GM20431 (cell line): Measurements from ENCODE around the gene NOS1.
"Not testable (repeated sequence)": the region's sequence is repeated elsewhere in the genome, so short reads cannot be mapped to it uniquely, and the experiment has no call there.

Experiments used
- in situ Hi-C: fragments of 300-500 bp; cut with MseI, MboI; formaldehyde crosslinking; loops from one replicate; pipeline ENCODE4 v1.15.0; 2020; ENCODE audit warnings: low sequenced_read_pairs; ENCODE audit not compliant: unreplicated experiment

Gene NOS1

DNA sequence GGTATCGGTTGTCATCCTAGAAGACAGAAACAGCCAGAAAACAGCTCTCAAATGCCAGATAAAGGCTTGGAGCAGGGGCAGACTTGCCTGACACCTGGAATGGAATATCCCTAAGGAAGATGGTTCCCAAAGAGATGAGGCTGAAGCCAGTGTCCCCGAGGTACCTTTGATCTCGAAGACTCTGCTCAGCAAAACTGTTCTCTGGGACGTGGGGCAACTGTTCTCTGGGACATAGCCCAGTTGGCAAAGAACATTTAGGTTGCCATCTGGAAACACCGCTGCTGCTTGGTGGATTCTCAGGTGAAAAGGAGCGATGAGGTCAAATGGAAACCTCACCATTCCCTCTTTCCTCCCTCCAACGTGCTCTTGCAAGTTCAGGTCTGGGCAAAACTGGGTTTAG lies 143.3 kb downstream of the NOS1 start:
- in situ Hi-C loops, result loop anchor here (25.0 kb wide), 2 partner anchors 369 to 619 kb away; no protein-coding TSS in a partner anchor

DNA sequence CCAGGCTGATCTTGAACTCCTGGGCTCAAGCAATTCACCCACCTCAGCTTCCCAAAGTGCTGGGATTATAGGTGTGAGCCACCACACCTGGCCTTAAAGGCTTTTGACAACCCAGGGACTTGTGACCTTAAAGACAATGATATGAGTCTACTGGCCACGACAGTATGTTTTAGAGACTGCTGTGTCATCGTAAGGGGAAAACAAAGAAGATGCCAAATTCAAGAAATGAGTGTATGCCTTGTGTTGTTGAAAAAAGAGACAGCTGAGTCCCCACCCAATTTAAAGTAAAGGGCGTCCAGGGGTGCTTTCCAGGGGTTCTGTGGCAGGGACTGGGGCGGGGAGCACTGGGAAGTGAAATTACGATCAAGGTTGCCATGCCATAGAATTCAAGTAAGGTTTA lies 144.7 kb downstream of the NOS1 start:
- in situ Hi-C loops, result loop anchor here (25.0 kb wide), 2 partner anchors 371 to 621 kb away; no protein-coding TSS in a partner anchor

DNA sequence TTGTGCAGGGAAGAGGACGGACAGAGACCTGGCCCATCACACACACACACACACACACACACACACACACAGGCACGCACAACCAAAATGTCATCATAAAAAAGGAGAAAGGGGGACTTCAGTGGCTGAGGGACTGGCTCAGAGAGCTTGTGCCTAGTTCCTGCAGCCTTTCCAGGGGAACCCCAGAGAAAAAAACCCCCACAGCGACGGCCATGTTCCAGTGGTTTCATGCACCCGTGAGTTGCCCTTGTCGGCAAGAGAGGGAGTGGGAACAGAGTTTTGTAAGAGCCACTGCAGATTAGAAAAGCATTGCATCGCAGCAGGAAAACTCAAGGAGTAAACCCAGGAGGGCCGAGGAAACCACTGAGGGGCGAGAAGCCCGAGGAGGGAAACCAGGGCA lies 146.6 kb downstream of the NOS1 start:
- in situ Hi-C loops, result loop anchor here (25.0 kb wide), 2 partner anchors 373 to 623 kb away; no protein-coding TSS in a partner anchor

DNA sequence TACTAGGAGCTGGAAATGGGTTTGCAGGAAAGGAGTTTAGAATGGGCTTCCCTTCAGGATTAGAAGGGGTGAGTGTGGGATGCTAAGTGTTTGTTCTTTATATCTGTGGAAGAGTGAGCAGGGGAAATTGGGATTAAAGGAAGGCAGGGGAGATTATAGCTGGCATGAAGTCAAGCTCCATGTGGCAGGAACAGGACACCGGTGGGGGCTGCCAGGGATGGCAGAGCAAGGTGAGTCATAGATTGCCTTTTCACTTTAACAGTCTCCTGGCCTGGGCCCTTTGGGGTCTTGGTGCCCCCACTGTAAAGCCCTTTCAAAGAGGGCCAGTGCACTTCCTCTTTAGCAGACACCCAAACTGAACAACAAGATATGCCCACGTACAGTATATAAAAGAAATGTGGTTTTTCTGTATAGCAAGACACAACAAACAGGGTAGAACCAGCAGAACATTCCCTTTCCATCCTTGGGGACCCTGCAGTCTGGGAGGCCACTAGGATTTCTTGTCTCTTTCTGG lies 148.1 kb downstream of the NOS1 start:
- in situ Hi-C loops, result loop anchor here (25.0 kb wide), 2 partner anchors 374 to 624 kb away; no protein-coding TSS in a partner anchor

DNA sequence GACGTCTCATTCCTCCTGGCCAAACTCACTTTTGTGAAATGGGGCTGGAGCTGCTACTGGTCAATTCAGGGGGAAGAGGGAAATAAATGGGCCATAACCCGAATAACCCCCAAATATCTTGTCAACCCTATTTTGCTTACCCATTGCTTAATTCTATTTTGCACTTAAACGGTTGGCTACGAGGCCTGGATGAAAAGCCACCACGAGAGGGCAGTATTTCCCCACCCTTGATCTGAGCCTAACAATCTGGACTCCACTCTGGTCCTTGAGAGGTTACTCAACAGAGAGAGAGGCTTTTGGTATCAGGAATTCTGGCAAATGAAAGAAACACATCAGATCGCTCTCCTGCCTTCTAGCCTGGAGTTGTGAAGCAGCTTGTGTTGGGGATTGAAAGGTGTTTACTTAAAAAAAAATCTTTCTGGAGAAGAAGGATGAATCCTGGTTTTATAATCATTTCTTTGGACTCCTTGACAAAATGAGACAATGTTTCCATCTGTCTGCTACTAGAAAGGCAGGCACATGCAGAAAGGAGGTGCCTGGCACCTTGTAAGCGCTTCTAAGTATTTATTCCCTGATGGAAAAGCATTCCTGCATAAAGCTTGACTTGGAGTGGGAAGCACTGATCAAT lies 148.7 kb downstream of the NOS1 start:
- in situ Hi-C loops, result loop anchor here (25.0 kb wide), 2 partner anchors 375 to 625 kb away; no protein-coding TSS in a partner anchor

DNA sequence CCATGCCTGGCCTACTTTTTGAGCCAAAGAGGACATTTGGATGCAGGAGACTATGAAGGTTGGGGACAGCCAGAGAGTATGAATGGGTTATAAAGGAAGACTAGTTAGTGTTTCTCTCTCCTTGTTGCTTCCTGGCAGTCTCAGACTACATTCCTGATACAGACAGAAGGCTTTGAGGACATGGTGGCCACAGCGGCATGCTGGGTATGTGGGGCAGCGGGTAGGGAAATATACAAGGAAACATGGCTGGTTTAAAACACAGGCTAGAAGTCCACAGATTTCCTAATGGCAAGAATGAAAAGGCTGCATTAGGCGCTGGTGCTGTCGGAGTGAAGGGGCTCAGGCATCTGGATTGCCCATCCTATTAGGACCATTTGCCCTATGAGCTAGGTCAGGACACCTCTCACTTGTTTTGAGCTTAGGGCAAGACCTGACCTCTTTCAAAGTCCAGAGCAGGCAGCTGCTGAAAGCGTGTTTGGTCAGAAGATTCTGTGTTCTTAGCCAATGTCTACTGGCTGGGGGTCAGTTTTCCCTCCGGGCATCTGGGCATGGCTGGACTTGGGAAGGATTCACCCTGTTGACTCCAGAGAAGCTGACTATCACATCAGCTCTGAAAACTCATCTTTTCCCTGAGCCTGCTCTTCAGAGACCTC lies 151.0 kb downstream of the NOS1 start:
- in situ Hi-C loops, result loop anchor here (25.0 kb wide), 2 partner anchors 377 to 627 kb away; no protein-coding TSS in a partner anchor

DNA sequence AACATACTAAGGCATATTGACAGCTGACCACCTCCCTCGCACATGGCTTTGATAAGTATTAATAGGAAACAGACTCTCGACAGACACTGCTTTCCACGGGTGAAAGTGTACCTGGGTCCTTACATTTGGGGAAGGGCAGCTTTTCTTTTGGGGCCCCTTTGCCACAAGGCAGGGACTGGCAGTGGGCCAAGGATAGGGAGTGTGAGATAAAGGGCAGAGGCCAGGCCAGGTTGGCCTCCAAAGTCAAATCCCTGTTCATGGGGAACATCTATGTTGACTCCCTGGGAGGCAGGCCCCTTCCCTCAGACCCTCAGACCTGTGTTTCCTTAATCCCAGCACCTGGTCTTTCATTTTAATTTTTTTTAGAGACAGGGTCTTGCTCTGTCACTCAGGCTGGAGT lies 151.8 kb downstream of the NOS1 start:
- in situ Hi-C loops, result loop anchor here (25.0 kb wide), 2 partner anchors 378 to 628 kb away; no protein-coding TSS in a partner anchor

DNA sequence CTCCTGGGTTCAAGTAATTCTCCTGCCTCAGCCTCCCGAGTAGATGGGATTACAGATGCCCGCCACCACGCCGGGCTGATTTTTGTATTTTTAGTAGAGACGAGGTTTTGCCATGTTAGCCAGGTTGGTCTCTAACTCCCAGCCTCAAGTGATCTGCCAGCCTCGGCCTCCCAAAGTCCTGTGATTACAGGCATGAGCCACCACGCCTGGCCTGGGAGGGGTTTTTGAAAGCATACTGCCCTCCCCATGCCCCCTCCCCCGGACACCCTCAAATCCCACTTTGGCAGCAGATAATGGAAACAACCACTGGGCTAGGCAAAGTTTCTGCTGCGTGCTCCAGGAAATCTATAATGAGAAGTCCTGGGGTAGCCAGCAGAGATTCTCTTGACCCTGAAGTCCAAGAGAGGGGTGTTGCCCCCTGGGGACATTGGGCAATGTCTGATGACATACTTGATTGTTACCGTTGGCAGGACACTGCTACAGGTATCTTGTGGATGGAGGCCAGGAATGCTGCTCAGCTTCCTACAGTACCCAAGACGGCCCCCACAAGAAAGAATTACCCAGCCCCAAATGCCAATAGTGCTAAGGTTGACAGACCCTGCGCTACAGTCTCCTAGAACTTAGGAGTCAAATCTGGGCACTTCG lies 152.5 kb downstream of the NOS1 start:
- in situ Hi-C loops, result loop anchor here (25.0 kb wide), 2 partner anchors 378 to 628 kb away; no protein-coding TSS in a partner anchor

DNA sequence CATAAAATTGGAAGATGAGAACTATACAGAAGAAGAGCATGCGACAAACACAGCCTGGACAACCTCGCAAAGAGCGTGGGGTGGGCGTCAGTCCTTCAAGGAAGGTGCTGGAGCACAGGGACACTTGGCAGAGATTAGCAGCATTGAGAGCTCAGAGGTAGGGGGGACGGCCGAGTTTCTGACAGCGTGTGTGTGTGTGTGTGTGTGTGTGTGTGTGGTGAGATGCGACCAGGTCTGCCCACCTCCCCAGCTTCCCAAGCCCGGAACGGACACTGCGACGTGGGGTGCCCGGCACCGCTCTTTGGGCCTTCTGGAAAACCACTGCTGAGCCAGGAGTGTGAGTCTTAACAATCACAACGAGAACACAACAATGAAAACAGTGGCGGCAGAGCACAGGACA lies 153.2 kb downstream of the NOS1 start:
- in situ Hi-C loops, result loop anchor here (25.0 kb wide), 2 partner anchors 379 to 629 kb away; no protein-coding TSS in a partner anchor

DNA sequence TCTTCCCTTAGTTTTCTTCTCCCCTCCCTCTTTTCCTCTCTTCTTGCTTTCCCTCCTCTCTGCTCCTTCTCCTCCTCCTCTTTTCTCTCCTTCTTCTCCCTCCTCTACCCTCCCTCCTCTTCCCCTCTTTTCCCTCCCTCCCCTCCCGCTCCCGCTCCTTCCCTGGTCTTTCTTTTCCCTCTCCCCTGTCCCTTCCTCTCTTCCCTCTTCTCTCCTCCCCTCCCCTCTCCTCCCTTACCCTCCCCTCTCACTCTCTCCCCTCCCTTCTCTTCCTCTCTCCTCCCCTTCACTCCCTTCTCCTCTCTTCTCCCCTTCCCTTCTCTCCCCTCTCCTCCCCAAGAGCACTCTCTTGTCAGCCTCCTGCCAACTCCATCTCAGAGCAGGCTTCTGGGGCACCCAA lies 153.8 kb downstream of the NOS1 start:
- in situ Hi-C loops, result loop anchor here (25.0 kb wide), 2 partner anchors 380 to 630 kb away; no protein-coding TSS in a partner anchor

DNA sequence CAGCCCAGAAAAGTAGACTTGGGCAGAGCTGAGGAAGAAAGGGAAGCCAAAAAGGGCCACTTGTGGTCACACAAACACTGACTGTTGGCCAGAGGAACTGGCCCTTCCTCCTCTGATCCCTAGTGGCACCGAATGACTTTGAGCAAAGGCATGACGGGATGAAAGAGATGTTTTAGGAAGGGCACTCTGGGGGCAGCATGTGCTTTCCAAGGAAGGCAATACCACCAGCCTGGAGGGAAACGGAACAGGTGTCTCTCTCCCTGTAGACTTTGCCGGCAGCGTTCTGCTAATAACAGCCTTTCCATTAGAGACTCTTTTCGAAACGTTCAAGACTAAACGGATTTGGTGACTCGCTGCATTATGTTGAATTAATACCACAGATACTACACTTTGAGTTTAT lies 158.9 kb downstream of the NOS1 start:
- in situ Hi-C loops, result loop anchor here (25.0 kb wide), 2 partner anchors 385 to 635 kb away; no protein-coding TSS in a partner anchor

DNA sequence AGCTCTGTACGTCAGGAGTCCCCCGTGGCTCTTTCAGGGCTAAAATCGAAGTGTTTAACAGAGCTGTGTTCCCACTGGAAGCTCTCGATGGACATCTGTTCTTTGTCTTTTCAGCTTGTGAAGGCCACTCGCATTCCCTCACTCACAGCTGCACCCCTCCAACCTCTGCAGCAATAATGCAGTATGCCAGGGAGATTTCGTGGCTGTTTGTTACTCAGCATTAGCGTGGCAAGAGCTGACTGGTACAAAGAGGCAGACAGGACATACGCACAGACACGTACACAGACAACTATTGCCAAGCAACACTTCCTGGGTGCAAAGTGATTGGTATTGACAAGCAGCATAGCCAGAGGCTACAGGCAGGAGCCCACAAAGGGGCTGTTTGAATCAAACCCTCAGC lies 159.4 kb downstream of the NOS1 start:
- in situ Hi-C loops, result loop anchor here (25.0 kb wide), 2 partner anchors 385 to 635 kb away; no protein-coding TSS in a partner anchor

DNA sequence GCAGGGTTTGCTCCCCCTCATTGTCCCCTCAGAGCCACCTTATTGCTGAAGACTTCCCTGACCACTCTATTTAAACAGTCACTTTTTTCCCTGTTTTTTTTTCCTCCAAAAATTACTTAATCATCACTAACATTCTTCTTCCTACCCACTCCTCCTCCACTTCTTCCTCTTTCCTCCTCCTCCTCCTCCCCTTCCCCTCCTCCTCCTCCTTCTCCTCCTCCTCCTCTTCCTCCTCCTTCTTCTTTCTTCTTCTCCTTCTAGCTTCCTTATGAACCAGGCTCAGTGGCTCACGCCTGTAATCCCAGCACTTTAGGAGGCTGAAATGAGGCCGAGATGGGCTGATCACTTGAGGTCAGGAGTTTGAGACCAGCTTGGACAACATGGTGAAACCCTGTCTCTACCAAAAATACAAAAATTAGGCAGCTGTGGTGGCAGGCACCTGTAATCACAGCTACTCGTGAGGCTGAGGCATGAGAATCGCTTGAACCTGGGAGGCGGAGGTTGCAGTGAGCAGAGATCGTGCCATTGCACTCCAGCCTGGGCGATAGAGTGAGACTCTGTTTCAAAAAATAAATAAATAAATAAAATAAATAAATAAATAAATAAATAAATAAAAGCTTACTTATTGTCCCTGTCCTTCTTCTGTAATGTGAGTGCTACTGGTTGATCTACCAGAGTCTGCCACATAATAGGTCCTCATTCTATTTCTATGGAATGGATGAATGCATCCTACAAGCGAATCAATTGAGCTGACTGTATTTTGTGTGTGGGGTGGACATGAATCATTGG lies 161.3 kb downstream of the NOS1 start:
- in situ Hi-C loops, result loop anchor here (25.0 kb wide), 2 partner anchors 387 to 637 kb away; no protein-coding TSS in a partner anchor

DNA sequence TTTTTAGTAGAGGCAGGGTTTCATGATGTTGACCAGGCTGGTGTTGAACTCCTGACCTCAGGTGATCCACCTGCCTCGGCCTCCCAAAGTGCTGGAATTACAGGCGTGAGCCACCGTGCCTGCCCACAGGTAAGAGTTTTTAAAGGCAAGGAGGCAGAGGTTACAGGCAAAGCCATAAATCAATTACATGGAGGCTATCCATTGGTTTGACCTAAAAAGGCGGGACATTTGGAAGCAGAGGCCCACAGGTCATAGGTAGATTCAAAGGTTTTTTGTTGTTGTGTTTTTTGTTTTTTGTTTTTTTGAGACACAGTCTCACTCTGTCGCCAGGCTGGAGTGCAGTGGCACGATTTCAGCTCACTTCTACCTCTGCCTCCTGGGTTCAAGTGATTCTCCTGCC lies 165.1 kb downstream of the NOS1 start:
- in situ Hi-C loops, result not testable (repeated sequence)

DNA sequence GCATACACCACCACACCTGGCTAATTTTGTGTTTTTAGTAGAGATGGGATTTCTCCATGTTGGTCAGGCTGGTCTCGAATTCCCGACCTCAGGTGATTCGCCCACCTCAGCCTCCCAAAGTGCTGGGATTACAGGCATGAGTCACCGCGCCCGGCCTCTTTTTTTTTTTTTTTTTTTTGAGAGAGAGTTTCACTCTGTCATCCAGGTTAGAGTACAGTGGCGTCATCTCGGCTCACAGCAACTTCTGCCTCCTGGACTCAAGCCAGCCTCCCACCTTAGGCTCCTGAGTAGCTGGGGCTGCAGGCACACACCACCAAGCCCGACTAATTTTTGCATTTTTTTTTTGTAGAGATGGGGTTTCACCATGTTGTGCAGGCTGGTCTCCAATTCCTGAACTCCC lies 166.4 kb downstream of the NOS1 start:
- in situ Hi-C loops, result not testable (repeated sequence)

DNA sequence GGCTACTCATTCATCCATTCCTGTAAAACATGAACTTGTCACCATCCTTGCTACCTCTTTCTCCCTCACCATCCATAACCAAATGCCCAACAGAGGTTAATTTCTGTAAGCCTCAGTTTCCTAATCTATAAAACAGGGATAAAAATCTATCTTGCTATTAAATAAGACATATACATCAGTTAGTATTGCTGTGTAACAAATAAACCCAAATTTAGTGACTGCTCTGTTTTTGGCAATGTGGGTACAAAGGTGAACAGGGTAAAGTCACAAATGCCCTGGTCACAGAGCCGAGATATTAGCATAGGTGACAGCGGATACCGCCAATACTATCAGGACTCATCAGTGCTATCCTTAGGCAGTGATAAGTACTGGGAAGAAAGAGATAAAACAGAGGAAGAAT lies 167.5 kb downstream of the NOS1 start:
- in situ Hi-C loops, result no loop called here

DNA sequence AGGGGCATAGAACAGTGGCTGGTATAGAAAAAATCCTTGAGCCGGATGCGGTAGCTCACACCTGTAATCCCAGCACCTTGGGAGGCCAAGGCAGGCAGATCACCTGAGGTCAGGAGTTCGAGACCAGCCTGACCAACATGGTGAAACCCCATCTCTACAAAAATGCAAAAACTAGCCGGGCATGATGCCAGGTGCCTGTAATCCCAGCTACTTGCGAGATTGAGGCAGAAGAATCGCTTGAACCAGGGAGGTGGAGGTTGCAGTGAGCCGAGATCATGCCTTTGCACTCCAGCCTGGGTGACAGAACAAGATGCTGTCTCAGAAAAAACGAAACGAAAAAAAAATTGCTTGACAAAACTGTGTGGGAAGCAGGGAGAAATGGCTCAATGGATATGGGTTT lies 168.8 kb downstream of the NOS1 start:
- in situ Hi-C loops, result not testable (repeated sequence)

DNA sequence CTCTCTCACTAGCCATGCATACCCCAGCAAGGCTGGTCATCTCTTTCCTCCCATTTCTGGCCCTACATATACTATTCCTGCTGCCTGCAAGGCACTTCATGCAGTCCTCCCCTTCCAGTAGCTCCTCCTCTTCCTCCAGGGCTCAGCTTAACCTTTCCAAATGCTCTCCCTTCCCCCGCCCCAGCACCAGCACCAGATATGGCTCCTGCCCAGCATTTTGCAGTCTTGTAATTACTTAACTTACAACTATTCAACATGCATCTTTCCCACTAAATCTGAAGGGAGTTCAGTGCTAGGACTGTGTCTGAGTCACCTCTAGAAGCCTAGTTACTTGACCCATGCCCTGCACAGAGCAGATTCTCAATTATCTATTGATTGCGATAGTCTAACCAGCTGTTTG lies 169.4 kb downstream of the NOS1 start:
- in situ Hi-C loops, result no loop called here

DNA sequence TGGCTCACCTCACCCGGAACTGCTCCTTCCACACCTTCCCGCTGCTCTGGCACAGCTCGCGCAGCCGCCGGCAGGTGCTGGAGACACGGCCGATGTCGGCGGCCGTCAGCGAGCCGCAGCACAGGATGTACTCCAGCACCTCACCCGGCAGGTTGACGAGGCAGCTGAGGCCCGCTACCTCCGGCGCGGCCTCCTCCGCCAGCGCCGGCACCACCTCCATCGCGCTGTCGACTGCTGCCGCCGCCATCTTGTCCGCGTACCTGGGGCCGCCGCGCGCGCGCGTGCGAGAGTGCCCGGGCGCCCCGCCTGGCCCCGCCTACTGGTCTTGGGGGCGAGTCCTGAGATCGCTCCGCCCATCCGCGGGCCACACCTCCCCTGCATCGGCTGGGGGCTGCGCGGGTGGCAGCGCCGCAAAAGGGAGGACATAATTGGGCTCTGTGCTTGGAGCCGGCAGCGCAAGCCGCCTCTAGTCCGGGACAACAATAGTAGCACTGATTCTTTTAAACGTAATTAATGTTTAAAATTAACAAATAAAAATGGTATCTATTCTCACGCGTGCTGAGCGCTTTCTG lies 171.1 kb downstream of the NOS1 start, which contains the start of gene FBXO21:
Gene FBXO21, minus strand, starts transcription at position 261 of the 572 bp plus-strand sequence. Its CDS starts 14 bp downstream, at position 247.
- in situ Hi-C loops, result no loop called here
